Ishikawa (cell line): ENCODE results near the gene TMPRSS6.
A peak's percentile ranks its signal among the peaks of the same experiment; 100 is the strongest.

Experiments used
- CEBPB ChIP-seq: IDR thresholded peaks from 2 replicates; pipeline ENCODE4 v1.6.1; 2012
- CREB1 ChIP-seq: IDR thresholded peaks from 2 replicates; pipeline ENCODE4 v1.6.1; 2012; ENCODE audit warnings: low read depth
- EGR1 ChIP-seq: IDR thresholded peaks from 2 replicates; pipeline ENCODE4 v1.6.1; 2012
- EP300 ChIP-seq: IDR thresholded peaks from 2 replicates; pipeline ENCODE4 v1.6.1; 2012; ENCODE audit warnings: borderline replicate concordance
- FOXM1 ChIP-seq: IDR thresholded peaks from 2 replicates; pipeline ENCODE4 v1.6.1; 2012; ENCODE audit warnings: low read depth, borderline replicate concordance
- NFIC ChIP-seq: IDR thresholded peaks from 2 replicates; pipeline ENCODE4 v1.6.1; 2012
- RAD21 ChIP-seq: IDR thresholded peaks from 2 replicates; pipeline ENCODE4 v1.6.1; 2012; ENCODE audit warnings: low read depth
- TAF1 ChIP-seq: IDR thresholded peaks from 2 replicates; pipeline ENCODE4 v1.6.1; 2012; ENCODE audit warnings: low read depth, mild to moderate bottlenecking
- TCF12 ChIP-seq: IDR thresholded peaks from 2 replicates; pipeline ENCODE4 v1.6.1; 2012; ENCODE audit warnings: low read depth
- TEAD4 ChIP-seq: IDR thresholded peaks from 2 replicates; pipeline ENCODE4 v1.6.1; 2012
- YY1 ChIP-seq: IDR thresholded peaks from 2 replicates; pipeline ENCODE4 v1.6.1; 2012; ENCODE audit warnings: low read depth
- ZBTB7A ChIP-seq: IDR thresholded peaks from 2 replicates; pipeline ENCODE4 v1.6.1; 2012; ENCODE audit warnings: low read depth
- TF ChIP-seq, protein P1 (sequence below): IDR thresholded peaks from 2 replicates; pipeline ENCODE4 v1.6.1; 2012
- TF ChIP-seq, protein P2 (sequence below): IDR thresholded peaks from 2 replicates; pipeline ENCODE4 v1.6.1; 2012; ENCODE audit warnings: low read depth, mild to moderate bottlenecking
- TF ChIP-seq, protein P3 (sequence below): IDR thresholded peaks from 2 replicates; pipeline ENCODE4 v1.6.1; 2012

The TMPRSS6 gene

DNA sequence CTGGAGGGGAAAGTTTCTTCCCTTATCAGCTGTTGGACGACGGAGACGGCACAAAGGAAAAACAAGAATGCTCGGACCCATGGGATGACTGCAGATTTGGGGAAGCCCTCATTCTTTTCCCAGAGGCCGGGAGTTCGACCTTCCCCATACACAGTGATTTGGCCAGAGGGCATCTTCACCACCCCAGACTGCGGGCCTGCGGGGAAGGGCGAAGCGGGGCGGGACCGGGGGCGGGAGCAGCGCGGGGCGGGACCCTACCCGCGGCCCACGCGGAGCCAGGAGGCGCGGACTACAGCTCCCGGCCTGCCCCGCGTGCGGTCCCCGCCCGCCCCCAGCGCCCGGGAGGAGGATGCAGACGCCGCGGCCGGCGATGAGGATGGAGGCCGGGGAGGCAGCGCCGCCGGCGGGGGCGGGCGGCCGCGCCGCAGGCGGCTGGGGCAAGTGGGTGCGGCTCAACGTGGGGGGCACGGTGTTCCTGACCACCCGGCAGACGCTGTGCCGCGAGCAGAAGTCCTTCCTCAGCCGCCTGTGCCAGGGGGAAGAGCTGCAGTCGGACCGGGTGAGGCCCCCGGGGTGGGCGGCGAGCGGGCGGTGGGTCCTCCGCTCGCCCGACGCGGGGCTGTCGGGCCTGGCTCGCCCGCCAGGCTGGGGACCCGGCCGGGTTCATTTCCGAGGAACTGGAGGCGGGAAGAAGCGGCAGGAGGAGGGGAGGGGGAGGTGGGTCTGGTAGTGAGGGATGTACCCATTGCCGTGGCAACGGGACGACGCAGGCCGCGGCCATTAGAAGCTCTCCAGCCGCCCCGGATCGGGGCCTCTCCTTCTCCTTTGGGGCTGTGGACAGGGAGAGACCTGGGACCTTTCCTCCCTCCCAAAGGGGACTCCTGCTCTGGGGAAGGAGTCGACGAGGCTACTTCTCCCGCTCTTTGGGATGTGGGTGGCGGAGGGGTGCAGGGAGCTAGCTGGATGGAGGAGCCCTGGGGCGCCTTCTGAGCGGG, 57.8 kb downstream of the TMPRSS6 start, which contains the start of gene KCTD17:
TSS of gene KCTD17 (plus strand) at position 352 of the 995 bp plus-strand sequence. CDS start at position 371, 19 bp downstream.
- no peak for TF ChIP-seq TAF1
- TF ChIP-seq, protein P1, sequence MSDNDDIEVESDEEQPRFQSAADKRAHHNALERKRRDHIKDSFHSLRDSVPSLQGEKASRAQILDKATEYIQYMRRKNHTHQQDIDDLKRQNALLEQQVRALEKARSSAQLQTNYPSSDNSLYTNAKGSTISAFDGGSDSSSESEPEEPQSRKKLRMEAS = no peak
- 0 out of 2 replicates have a peak, but pooled peaks have one; percentile 31 for TF ChIP-seq EGR1
- TF ChIP-seq, protein P2, sequence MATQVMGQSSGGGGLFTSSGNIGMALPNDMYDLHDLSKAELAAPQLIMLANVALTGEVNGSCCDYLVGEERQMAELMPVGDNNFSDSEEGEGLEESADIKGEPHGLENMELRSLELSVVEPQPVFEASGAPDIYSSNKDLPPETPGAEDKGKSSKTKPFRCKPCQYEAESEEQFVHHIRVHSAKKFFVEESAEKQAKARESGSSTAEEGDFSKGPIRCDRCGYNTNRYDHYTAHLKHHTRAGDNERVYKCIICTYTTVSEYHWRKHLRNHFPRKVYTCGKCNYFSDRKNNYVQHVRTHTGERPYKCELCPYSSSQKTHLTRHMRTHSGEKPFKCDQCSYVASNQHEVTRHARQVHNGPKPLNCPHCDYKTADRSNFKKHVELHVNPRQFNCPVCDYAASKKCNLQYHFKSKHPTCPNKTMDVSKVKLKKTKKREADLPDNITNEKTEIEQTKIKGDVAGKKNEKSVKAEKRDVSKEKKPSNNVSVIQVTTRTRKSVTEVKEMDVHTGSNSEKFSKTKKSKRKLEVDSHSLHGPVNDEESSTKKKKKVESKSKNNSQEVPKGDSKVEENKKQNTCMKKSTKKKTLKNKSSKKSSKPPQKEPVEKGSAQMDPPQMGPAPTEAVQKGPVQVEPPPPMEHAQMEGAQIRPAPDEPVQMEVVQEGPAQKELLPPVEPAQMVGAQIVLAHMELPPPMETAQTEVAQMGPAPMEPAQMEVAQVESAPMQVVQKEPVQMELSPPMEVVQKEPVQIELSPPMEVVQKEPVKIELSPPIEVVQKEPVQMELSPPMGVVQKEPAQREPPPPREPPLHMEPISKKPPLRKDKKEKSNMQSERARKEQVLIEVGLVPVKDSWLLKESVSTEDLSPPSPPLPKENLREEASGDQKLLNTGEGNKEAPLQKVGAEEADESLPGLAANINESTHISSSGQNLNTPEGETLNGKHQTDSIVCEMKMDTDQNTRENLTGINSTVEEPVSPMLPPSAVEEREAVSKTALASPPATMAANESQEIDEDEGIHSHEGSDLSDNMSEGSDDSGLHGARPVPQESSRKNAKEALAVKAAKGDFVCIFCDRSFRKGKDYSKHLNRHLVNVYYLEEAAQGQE = no peak
- TF ChIP-seq YY1 = 0 out of 2 replicates have a peak, but pooled peaks have one; percentile 30

DNA sequence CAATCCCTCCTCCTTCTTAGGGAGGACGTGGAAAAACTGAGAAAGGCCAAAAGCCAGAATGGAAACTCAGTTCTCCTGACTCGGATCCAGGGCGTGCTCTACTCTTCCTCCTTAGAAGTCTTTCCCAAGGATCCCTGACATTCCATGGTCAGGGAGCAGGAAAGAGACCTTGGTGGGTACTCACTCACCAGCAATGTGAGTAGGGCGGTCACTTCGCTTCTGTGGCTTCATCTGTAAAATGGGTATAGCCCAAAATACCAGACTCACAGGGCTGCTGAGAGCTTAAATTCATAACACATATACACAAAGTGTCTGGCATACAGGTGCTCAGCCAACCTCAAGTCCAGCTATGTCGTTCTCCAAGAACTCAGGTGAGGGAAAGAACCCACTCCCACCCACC, 58.6 kb downstream of the TMPRSS6 start:
- TF ChIP-seq EGR1 (no peak), EP300 (no peak), FOXM1 (no peak), ZBTB7A (no peak), RAD21 (no peak), TEAD4 (no peak), CREB1 (no peak), TCF12 (no peak), TAF1 (no peak), CEBPB (no peak)
- TF ChIP-seq, protein P2 = no peak
- TF ChIP-seq, protein P3, sequence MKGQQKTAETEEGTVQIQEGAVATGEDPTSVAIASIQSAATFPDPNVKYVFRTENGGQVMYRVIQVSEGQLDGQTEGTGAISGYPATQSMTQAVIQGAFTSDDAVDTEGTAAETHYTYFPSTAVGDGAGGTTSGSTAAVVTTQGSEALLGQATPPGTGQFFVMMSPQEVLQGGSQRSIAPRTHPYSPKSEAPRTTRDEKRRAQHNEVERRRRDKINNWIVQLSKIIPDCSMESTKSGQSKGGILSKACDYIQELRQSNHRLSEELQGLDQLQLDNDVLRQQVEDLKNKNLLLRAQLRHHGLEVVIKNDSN = no peak
- TF ChIP-seq, protein P1 = no peak

DNA sequence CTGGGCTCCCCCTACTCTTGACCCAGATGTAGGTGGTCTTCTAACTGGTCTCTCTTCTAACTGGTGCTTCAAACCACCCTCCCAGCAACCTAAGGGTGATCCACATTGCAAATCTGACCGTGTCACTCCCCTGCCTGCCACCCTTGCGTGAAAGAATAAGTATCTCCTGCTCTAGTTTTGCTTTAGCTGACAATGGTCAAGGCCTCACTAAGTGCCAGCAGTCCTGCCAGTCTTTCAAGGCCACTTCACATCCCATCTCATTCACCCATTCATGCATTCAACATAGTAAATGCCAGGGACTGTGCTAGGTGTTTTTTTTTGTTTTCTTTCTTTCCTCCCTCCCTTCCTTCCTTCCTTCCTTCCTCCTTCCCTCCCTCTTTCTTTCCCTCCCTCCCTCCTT, 60.3 kb downstream of the TMPRSS6 start:
- TF ChIP-seq YY1 (no peak), RAD21 (no peak), EGR1 (no peak), FOXM1 (no peak), NFIC (no peak), EP300 (no peak), TAF1 (no peak), ZBTB7A (no peak), CEBPB (no peak), CREB1 (no peak), TCF12 (no peak), TEAD4 (no peak)
- TF ChIP-seq, protein P2 = no peak
- TF ChIP-seq, protein P1 = no peak
- TF ChIP-seq, protein P3 = no peak
